Chondrocyte (in vitro differentiated cells): ENCODE data around the gene ENTPD8. TPM values are rescaled to one million over a fixed set of nuclear protein-coding genes. Genes with fewer than 3 reads are reported as not detected.

ENCODE experiments used
- DNase-seq: peaks from one replicate; pipeline ENCODE4 v3.0.0; 2021; ENCODE audit warnings: mixed read lengths, low spot score
- H3K27ac Mint-ChIP-seq: one replicate; pipeline ENCODE4 v1.8.0; 2021; ENCODE audit warnings: mild to moderate bottlenecking, moderate library complexity, mixed read lengths; ENCODE audit not compliant: unreplicated experiment
- H3K27me3 Mint-ChIP-seq: 2 replicates; pipeline ENCODE4 v1.8.0; 2021; ENCODE audit warnings: low read depth, mixed read lengths
- H3K36me3 Mint-ChIP-seq: 2 replicates; pipeline ENCODE4 v1.8.0; 2021; ENCODE audit warnings: low read depth, mixed read lengths
- H3K4me1 Mint-ChIP-seq: 2 replicates; pipeline ENCODE4 v1.8.0; 2021; ENCODE audit warnings: low read depth, mild to moderate bottlenecking, mixed read lengths
- H3K4me3 Mint-ChIP-seq: one replicate; pipeline ENCODE4 v1.8.0; 2021; ENCODE audit warnings: mild to moderate bottlenecking, moderate library complexity, mixed read lengths; ENCODE audit not compliant: unreplicated experiment
- H3K9me3 Mint-ChIP-seq: 2 replicates; pipeline ENCODE4 v1.8.0; 2021; ENCODE audit warnings: low read depth, mixed read lengths
- total RNA-seq: library from RNA; stranded (reverse); gene quantifications from 3 replicates; pipeline ENCODE4 v1.2.1, GENCODE V29; 2021
- TF ChIP-seq, protein P1 (sequence below): fragments of 200-600 bp; sonication (generic); IDR thresholded peaks from 2 replicates; pipeline ENCODE4 v1.5.0; 2021; ENCODE audit warnings: antibody characterized with exemption, mild to moderate bottlenecking, moderate library complexity

The ENTPD8 gene
- total RNA-seq, 1 donor from 2014 or later, result 0.10 TPM

DNA sequence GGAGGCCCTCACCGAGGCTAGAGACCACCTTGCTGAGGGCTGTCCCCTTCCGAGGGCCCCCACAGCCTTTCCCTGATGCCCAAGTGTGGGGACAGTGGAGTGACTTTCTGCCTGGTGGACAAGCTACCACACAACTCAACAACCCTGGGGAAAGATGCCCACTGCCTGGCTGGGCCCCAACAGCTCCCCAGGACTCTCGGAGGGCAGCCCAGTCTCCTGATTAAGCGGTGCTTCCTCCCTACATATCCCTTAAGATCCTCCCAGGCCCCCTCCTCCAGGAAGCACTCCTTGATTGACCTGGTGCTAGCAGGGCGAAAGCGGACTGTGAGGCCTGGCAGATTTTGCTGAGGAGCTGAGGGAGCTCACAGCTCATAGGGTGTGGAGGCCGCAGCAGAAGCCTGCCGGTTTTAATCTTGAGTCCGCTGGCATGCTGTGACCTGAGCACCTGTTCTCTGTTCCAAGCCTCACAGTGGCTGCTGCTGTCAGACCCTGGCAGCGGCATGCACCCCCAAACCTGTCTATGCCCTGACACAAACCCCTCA, 15.8 kb upstream of the ENTPD8 start:
- peaks cover 3% of the 10 kb centered on the region for H3K36me3 Mint-ChIP-seq
- no peaks in the 10 kb centered on the region for H3K9me3 Mint-ChIP-seq
- TF ChIP-seq, protein P1, sequence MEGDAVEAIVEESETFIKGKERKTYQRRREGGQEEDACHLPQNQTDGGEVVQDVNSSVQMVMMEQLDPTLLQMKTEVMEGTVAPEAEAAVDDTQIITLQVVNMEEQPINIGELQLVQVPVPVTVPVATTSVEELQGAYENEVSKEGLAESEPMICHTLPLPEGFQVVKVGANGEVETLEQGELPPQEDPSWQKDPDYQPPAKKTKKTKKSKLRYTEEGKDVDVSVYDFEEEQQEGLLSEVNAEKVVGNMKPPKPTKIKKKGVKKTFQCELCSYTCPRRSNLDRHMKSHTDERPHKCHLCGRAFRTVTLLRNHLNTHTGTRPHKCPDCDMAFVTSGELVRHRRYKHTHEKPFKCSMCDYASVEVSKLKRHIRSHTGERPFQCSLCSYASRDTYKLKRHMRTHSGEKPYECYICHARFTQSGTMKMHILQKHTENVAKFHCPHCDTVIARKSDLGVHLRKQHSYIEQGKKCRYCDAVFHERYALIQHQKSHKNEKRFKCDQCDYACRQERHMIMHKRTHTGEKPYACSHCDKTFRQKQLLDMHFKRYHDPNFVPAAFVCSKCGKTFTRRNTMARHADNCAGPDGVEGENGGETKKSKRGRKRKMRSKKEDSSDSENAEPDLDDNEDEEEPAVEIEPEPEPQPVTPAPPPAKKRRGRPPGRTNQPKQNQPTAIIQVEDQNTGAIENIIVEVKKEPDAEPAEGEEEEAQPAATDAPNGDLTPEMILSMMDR, result no peak
- no peaks in the 10 kb centered on the region for H3K27me3 Mint-ChIP-seq
- no peak for DNase-seq
- H3K4me3 Mint-ChIP-seq, result peak overlapping the region; percentile 57
- H3K27ac Mint-ChIP-seq, result peak overlapping the region; percentile 91
- peaks cover 36% of the 10 kb centered on the region for H3K4me1 Mint-ChIP-seq

DNA sequence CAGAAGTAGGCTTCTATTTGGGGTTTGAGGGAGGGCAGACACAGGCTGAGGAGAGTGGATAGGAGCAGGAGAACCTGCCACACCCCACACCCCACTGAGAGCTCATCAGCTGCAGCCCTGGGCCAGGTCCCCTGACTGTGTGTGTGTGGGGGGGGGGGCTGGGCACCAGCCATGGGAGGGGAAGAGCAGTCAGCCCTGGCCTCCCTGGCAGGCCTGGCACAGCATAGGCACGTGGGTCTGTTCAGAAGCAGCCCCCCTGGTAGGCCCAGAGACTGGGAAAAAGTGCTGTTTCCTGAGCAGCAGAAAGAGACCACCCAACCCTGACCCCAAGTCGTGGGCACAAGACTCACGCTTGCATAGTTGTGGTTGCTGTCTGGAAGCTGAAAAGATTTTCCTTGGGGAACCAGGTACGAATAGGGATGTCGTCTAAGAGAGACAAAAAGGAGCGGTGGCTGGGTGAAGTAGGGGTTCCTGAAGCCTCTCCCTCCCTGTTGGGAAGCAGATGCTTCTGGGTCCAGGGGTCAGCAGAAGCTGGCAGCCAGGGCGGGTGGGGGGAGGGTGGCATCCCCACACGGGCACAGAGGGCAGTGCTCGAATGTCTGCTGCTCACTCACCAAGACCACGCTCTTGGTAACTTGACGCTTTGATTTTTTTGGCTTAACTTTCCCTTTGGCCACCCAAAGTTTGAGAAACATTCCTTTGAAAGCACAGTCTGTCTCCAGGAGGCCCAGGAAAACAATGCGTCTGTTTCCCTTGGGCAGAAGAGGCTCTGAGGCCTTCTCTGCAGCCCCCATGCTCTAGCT, 15.1 kb upstream of the ENTPD8 start:
- DNase-seq, result no peak
- Mint-ChIP-seq H3K27me3 (no peaks in the 10 kb centered on the region), H3K4me1 (peaks cover 36% of the 10 kb centered on the region), H3K36me3 (peaks cover 3% of the 10 kb centered on the region), H3K9me3 (no peaks in the 10 kb centered on the region), H3K4me3 (peak overlapping the region; percentile 57), H3K27ac (peak overlapping the region; percentile 91)
- TF ChIP-seq, protein P1, result no peak

GRCh38 chr9:137455359-137455991, 14.3 kb upstream of the ENTPD8 start:
- peak overlapping the region; percentile 91 for H3K27ac Mint-ChIP-seq
- peak overlapping the region; percentile 48 for H3K4me3 Mint-ChIP-seq

GRCh38 chr9:137454597-137455358, 13.6 kb upstream of the ENTPD8 start:
- TF ChIP-seq, protein P1, result no peak
- Mint-ChIP-seq H3K4me1 (peaks cover 36% of the 10 kb centered on the region), H3K9me3 (no peaks in the 10 kb centered on the region), H3K4me3 (no peak overlapping the region), H3K27me3 (no peaks in the 10 kb centered on the region), H3K27ac (peak overlapping the region; percentile 57), H3K36me3 (peaks cover 3% of the 10 kb centered on the region)
- no peak for DNase-seq

More at GRCh38 chr9:137455359-137455991, 14.3 kb upstream of the ENTPD8 start:
- DNase-seq, result no peak
- Mint-ChIP-seq H3K9me3 (no peaks in the 10 kb centered on the region), H3K4me1 (peaks cover 36% of the 10 kb centered on the region), H3K27me3 (no peaks in the 10 kb centered on the region), H3K36me3 (peaks cover 3% of the 10 kb centered on the region)
- TF ChIP-seq, protein P1, result no peak

DNA sequence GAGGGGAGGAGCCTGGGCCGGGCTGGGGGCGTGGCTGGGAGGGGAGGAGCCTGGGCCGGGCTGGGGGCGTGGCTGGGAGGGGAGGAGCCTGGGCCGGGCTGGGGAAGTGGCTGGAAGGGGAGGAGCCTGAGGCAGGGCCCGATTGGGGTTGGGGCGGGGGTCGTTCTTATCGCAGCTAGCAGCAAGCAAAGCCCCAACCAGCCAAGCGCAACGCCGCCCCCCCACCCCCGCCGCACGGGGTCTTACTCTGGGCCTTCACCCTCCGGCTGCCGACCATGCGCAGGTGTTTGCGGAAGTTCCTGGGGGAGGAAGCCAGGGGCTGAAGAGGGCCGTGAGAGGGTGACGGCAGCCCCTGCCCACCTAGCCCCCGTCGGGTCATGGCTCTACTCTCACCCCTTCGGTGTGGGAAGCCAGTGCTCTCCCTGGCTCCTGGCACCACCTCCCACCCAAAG, 13.0 kb upstream of the ENTPD8 start:
- peaks cover 3% of the 10 kb centered on the region for H3K36me3 Mint-ChIP-seq
- no peak overlapping the region for H3K27ac Mint-ChIP-seq
- TF ChIP-seq, protein P1, result no peak
- no peaks in the 10 kb centered on the region for H3K27me3 Mint-ChIP-seq
- H3K4me3 Mint-ChIP-seq, result no peak overlapping the region
- no peaks in the 10 kb centered on the region for H3K9me3 Mint-ChIP-seq
- H3K4me1 Mint-ChIP-seq, result peaks cover 36% of the 10 kb centered on the region
- no peak for DNase-seq
